ENCODE measurements around the gene LHFPL5.

The LHFPL5 gene

DNA sequence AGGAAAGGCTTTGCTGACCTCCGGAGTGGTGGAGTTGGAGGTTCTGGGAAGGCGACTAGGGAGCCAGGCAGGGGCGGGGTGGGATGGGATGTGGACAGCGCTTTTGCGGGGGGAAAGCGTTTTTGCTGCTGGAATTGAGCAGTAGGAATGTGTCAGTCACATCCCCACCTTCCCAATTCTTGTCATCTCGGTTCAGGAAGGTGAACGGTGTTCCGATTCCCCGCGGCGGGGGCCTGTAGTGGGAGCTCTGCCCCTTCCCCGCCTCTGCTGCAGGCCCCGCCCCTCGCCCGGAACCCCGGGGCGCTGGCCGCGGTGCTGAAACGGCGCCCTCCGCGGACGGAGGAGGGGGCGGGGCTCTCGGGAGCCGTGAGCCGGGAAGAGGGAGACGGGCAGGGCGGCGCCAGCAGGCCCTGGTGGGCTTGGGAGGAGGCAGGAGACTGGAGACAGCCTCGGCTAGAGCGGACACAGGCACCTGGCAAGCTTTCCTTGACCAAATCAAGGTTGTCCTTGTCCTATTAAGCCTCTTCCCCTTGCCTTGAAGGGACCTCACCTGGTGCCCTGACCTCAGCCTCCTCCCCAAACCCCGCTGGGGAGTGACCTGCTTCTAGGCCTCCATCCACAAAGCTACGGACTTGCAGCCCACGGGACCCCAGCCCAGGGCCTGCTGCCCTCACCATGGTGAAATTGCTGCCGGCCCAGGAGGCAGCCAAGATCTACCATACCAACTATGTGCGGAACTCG is at the start of gene LHFPL5:
TSS of gene LHFPL5 (plus strand) at position 357 of the 741 bp plus-strand sequence. CDS start at position 676, 319 bp downstream.
- TF ChIP-seq, protein P1, sequence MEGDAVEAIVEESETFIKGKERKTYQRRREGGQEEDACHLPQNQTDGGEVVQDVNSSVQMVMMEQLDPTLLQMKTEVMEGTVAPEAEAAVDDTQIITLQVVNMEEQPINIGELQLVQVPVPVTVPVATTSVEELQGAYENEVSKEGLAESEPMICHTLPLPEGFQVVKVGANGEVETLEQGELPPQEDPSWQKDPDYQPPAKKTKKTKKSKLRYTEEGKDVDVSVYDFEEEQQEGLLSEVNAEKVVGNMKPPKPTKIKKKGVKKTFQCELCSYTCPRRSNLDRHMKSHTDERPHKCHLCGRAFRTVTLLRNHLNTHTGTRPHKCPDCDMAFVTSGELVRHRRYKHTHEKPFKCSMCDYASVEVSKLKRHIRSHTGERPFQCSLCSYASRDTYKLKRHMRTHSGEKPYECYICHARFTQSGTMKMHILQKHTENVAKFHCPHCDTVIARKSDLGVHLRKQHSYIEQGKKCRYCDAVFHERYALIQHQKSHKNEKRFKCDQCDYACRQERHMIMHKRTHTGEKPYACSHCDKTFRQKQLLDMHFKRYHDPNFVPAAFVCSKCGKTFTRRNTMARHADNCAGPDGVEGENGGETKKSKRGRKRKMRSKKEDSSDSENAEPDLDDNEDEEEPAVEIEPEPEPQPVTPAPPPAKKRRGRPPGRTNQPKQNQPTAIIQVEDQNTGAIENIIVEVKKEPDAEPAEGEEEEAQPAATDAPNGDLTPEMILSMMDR (IDR thresholded peaks at IDR 0.05; ENCODE audit: control extremely low read depth, extremely low read depth, low read depth, missing control alignments): no peak
- POLR2A ChIA-PET: no interaction called here
- peak; percentile 89 for DNase-seq (ENCODE audit: extremely low spot score)
- CTCF ChIA-PET: no interaction called here

DNA sequence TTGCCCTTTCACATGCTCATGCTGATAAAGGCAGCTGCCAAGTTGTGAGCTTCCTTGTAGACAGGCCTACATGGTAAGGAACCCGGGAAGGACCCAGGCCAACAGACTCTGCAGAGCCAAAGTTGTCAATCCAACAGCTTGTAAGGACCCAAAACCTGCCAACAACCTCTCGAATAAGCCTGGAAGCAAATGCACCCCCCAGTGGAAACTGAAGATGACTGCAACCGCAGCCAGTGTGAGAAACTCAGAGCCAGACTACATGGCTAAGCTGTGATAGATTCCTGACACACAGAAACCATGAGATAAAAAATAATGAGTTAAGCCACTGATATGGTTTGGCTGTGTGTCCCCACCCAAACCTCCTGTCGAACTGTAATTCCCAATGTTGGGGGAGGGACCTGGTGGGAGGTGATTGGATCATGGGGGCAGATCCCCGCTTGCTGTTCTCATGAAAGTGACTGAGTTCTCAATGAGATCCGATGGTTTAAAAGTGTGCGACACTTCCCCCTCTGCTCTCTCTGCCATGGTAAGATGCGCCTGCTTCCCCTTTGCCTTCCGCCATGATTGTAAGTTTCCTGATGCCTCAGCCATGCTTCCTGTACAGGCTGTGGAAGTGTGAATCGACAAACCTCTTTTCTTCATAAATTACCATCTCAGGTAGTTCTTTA is 47.6 kb upstream of the LHFPL5 start:
- TF ChIP-seq, protein P1 (IDR thresholded peaks at IDR 0.05; ENCODE audit: control extremely low read depth, extremely low read depth, low read depth, missing control alignments): peak; percentile 48
- DNase-seq (ENCODE audit: extremely low spot score): peak; percentile 68
- ChIA-PET CTCF (interaction anchor here (0.8 to 2.5 kb wide), 8 partner anchors 11 to 235 kb away, joined by 3 to 11 read pairs (median 7); partner anchors contain the start of gene ARMC12), POLR2A (no interaction called here)

DNA sequence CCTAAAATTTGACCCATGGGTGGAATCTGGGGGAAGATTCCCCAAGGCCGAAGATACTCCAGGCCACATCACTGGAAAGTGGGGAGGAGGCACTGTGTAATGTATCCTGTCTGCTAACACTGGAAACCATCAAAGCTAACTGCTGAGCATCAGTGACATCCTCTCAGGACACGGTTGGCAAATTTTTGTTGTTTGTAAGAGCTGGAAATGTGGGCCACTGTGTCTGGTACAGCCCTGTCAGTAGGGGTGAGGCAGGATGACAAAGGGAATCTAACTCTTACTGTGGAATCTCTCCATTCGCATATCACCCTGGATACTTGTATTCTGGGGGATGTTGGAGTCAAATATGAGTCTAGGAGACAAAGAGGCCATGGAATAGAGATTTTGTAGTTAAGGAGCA is 45.7 kb upstream of the LHFPL5 start:
- ChIA-PET CTCF (interaction anchor here (1.2 to 2.5 kb wide), 4 partner anchors 11 to 162 kb away, joined by 3 to 11 read pairs (median 4); partner anchors contain the start of gene ARMC12), POLR2A (no interaction called here)
- TF ChIP-seq, protein P1 (IDR thresholded peaks at IDR 0.05; ENCODE audit: control extremely low read depth, extremely low read depth, low read depth, missing control alignments): no peak
- DNase-seq (ENCODE audit: extremely low spot score): no peak

DNA sequence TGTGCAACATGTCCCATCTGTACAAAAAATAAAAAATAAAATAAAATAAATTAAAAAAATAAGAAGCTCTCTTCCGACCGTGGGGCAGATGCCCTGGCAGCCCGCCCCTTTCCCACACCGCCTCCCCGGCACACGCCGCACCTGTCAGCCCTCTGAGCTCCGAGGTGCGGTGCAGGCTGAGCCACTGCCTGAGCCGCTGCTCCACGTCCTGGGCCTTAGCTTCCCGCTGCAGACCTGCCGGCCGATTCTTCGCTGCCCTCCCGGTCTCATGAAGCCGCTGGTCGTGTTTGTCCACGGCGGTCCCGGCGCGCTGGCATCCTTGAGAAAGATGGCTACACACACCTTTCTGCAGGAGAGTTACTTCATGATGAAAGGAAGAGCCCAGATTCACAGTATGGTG is 39.4 kb upstream of the LHFPL5 start:
- TF ChIP-seq, protein P1 (IDR thresholded peaks at IDR 0.05; ENCODE audit: control extremely low read depth, extremely low read depth, low read depth, missing control alignments): no peak
- POLR2A ChIA-PET: no interaction called here
- CTCF ChIA-PET: interaction anchor here (1.5 kb wide), 1 partner anchor 28 kb away, joined by 3 read pairs; no protein-coding TSS in a partner anchor
- DNase-seq (ENCODE audit: extremely low spot score): peak; percentile 4

DNA sequence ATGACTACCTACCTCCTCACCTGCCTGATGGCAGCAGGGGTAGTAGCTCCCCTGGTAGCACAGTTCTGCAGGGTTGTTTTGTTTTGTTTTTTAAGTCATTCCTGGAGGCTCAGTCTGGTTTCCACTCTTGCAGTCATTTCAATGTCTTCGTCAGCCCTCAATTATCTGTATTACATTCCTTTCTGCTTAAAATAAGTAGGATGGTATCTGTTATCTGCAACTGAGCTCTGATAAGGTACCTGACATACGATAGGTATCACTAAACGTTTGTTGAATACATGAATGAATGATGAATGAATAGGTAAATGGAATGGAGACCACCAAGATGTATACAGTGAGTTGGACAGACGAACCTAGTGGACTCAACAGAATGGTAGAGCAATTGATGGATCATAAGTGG is 35.9 kb upstream of the LHFPL5 start:
- CTCF ChIA-PET: interaction anchor here (0.9 to 2.5 kb wide), 2 partner anchors 12 to 33 kb away, joined by 3 to 8 read pairs; no protein-coding TSS in a partner anchor
- TF ChIP-seq, protein P1 (IDR thresholded peaks at IDR 0.05; ENCODE audit: control extremely low read depth, extremely low read depth, low read depth, missing control alignments): no peak
- POLR2A ChIA-PET: no interaction called here
- no peak for DNase-seq (ENCODE audit: extremely low spot score)

DNA sequence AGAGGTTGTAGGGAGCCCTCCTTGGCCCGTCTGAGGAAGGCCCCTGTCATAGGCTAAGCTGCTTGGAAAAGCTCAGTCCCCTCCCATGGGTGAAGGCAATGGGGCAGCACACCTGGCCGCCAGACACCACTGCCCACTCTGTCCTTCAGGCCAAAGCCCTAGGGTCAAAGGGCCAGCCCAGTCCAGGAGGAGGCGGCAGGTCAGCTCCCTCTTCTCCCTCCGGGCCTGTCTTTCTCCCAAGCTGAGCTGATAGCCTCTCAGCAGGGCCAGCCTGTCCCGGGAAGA is 33.9 kb upstream of the LHFPL5 start:
- TF ChIP-seq, protein P1 (IDR thresholded peaks at IDR 0.05; ENCODE audit: control extremely low read depth, extremely low read depth, low read depth, missing control alignments): no peak
- ChIA-PET CTCF (interaction anchor here (1.1 to 2.3 kb wide), 3 partner anchors 12 to 248 kb away, joined by 4 to 7 read pairs (median 4); partner anchors contain the start of gene ARMC12), POLR2A (no interaction called here)
- DNase-seq (ENCODE audit: extremely low spot score): no peak

Data from GM10248 (cell line).